Liver (tissue), 9 donors: Measurements from ENCODE around the gene CLTA. TPM values are rescaled to one million over a fixed set of nuclear protein-coding genes. Genes with fewer than 3 reads are reported as not detected.

Source experiments
- DNase-seq: peaks from one replicate; pipeline ENCODE4 v3.0.0-alpha.2; 2017; ENCODE audit warnings: low spot score
- H3K27ac ChIP-seq, 2 donors: one replicate each; pipeline ENCODE4 v1.7.0; 2013; ENCODE audit warnings: inconsistent platforms in 2 of 2, low read length in 2 of 2, control low read depth in 1 of 2, low read depth in 1 of 2, mild to moderate bottlenecking in 1 of 2
- H3K27me3 ChIP-seq, 4 donors: one replicate each; pipeline versions ENCODE4 v1.6.1 to v1.7.0; 2013; ENCODE audit warnings: low read length in 3 of 4, inconsistent platforms in 1 of 4, mild to moderate bottlenecking in 1 of 4, moderate library complexity in 1 of 4; ENCODE audit not compliant: control insufficient read depth in 4 of 4, insufficient read depth in 4 of 4
- H3K36me3 ChIP-seq, 4 donors: one replicate each; pipeline versions ENCODE4 v1.6.1 to v1.7.0; 2013; ENCODE audit warnings: low read length in 3 of 4, mild to moderate bottlenecking in 3 of 4, low read depth in 1 of 4, moderate library complexity in 1 of 4; ENCODE audit not compliant: control insufficient read depth in 4 of 4, insufficient read depth in 3 of 4
- H3K4me1 ChIP-seq, 4 donors: one replicate each; pipeline versions ENCODE4 v1.6.1 to v1.7.0; 2013; ENCODE audit warnings: low read length in 3 of 4, mild to moderate bottlenecking in 3 of 4, moderate library complexity in 1 of 4; ENCODE audit not compliant: control insufficient read depth in 4 of 4, insufficient read depth in 4 of 4
- H3K4me3 ChIP-seq, 3 donors: one replicate each; pipeline versions ENCODE4 v1.6.1 to v1.7.0; 2013; ENCODE audit warnings: low read length in 3 of 3, control low read depth in 1 of 3, low read depth in 1 of 3, mild to moderate bottlenecking in 1 of 3
- H3K9ac ChIP-seq, 2 donors: one replicate each; pipeline ENCODE4 v1.7.0; 2013; ENCODE audit warnings: low read length in 2 of 2, mild to moderate bottlenecking in 2 of 2, moderate library complexity in 2 of 2, control low read depth in 1 of 2, low read depth in 1 of 2
- H3K9me3 ChIP-seq, 4 donors: one replicate each; pipeline versions ENCODE4 v1.6.1 to v1.7.0; 2013; ENCODE audit warnings: low read length in 3 of 4; ENCODE audit not compliant: control insufficient read depth in 4 of 4
- CTCF ChIP-seq: fragments of 150-350 bp; IDR thresholded peaks from 2 replicates; pipeline ENCODE4 v1.5.1; 2017; ENCODE audit warnings: improper control_type of control experiment, low read depth, low read length; ENCODE audit not compliant: missing input control
- EGR1 ChIP-seq, 2 donors: IDR thresholded peaks; 2 replicates each; pipeline ENCODE4 v1.6.1; 2016 to 2018; ENCODE audit warnings: antibody characterized with exemption in 2 of 2, low read depth in 2 of 2
- FOXA1 ChIP-seq: IDR thresholded peaks from 2 replicates; pipeline ENCODE4 v1.6.1; 2016; ENCODE audit warnings: antibody characterized with exemption
- FOXA2 ChIP-seq: IDR thresholded peaks from 2 replicates; pipeline ENCODE4 v1.6.1; 2016; ENCODE audit warnings: antibody characterized with exemption
- GABPA ChIP-seq, 2 donors: IDR thresholded peaks in 1 of 2; conservative IDR thresholded peaks in 1 of 2; 2 replicates each; pipeline ENCODE4 v1.6.1; 2016; ENCODE audit warnings: antibody characterized with exemption in 2 of 2, mild to moderate bottlenecking in 1 of 2, moderate library complexity in 1 of 2
- HNF4A ChIP-seq, 2 donors: conservative IDR thresholded peaks; 2 replicates each; pipeline ENCODE4 v1.6.1; 2016; ENCODE audit warnings: antibody characterized with exemption in 2 of 2, mild to moderate bottlenecking in 2 of 2
- HNF4G ChIP-seq: IDR thresholded peaks from 2 replicates; pipeline ENCODE4 v1.6.1; 2016; ENCODE audit warnings: antibody characterized with exemption
- JUND ChIP-seq, 2 donors: IDR thresholded peaks; 2 replicates each; pipeline ENCODE4 v1.6.1; 2016; ENCODE audit warnings: antibody characterized with exemption in 2 of 2
- MAX ChIP-seq: IDR thresholded peaks from 2 replicates; pipeline ENCODE4 v1.6.1; 2016; ENCODE audit warnings: antibody characterized with exemption
- REST ChIP-seq: IDR thresholded peaks from 2 replicates; pipeline ENCODE4 v1.6.1; 2016; ENCODE audit warnings: antibody characterized with exemption, mild to moderate bottlenecking
- RXRA ChIP-seq, 2 donors: IDR thresholded peaks; 2 replicates each; pipeline ENCODE4 v1.6.1; 2017 to 2018; ENCODE audit warnings: antibody characterized with exemption in 2 of 2, mild to moderate bottlenecking in 1 of 2
- SP1 ChIP-seq: IDR thresholded peaks from 2 replicates; pipeline ENCODE4 v1.6.1; 2018; ENCODE audit warnings: antibody characterized with exemption, mild to moderate bottlenecking
- YY1 ChIP-seq: IDR thresholded peaks from 2 replicates; pipeline ENCODE4 v1.6.1; 2016; ENCODE audit warnings: antibody characterized with exemption, mild to moderate bottlenecking
- ZBTB33 ChIP-seq: IDR thresholded peaks from 2 replicates; pipeline ENCODE4 v1.6.1; 2016; ENCODE audit warnings: antibody characterized with exemption
- WGBS: extraction: QIAGEN DNeasy Blood & Tissue Kit; methylation state at CpG from one replicate; pipeline ENCODE4 v1.1.7; 2013; 5-methylcytosine and 5-hydroxymethylcytosine counted together
- polyA plus RNA-seq, 2 donors: library from polyadenylated mRNA; stranded (reverse) in 1 of 2; unstranded in 1 of 2; fragments of 200-250 nt in 1 of 2; fragments of >200 nt in 1 of 2; fragmentation: Nextera tagmentation in 1 of 2; extraction: Ambion mirVana in 1 of 2; gene quantifications; one replicate each; pipeline versions ENCODE4 v1.2.1 to v1.2.3, GENCODE V29; 2013 to 2015
- total RNA-seq, 2 donors: library from RNA; depleted of rRNA; stranded (reverse); fragments of >200 nt; gene quantifications; one replicate each; pipeline ENCODE4 v1.2.3, GENCODE V29; 2014
- donor health status: healthy.
- donor health status: healthy.
- donor health status: healthy.
- donor health status: healthy.
- donor health status: healthy.

The CLTA gene
- total and polyA plus RNA-seq, 4 donors, result 48.4 to 102 (median 74.6) TPM

GRCh38 chr9:36213387-36213786 is 22.7 kb downstream of the CLTA start:
- TF ChIP-seq GABPA (IDR thresholded peaks at IDR 0.05 in 1 of 2, conservative IDR thresholded peaks at IDR 0.05 in 1 of 2) (no peak), FOXA2 (no peak), HNF4G (no peak), SP1 (no peak), MAX (no peak), FOXA1 (no peak), CTCF (no peak), YY1 (no peak), REST (no peak), ZBTB33 (no peak), JUND (IDR thresholded peaks at IDR 0.05) (no peak), EGR1 (IDR thresholded peaks at IDR 0.05; ENCODE audit: low read depth in 2 of 2) (no peak), HNF4A (conservative IDR thresholded peaks at IDR 0.05) (no peak), RXRA (IDR thresholded peaks at IDR 0.05) (no peak)
- Histone ChIP-seq H3K27me3 (no peaks in the 10 kb centered on the region), H3K36me3 (peaks cover 5 to 69% (median 51%) of the 10 kb centered on the region in 4 donors), H3K9ac (no peak overlapping the region), H3K27ac (no peak overlapping the region), H3K9me3 (no peaks in the 10 kb centered on the region), H3K4me3 (no peak overlapping the region), H3K4me1 (peaks cover 0 to 5% (median 0%) of the 10 kb centered on the region in 4 donors)
- WGBS, result 93% methylated on average over 4 of the region's 4 CpGs
- DNase-seq, result no peak

GRCh38 chr9:36213989-36214388 is 23.3 kb downstream of the CLTA start:
- Histone ChIP-seq H3K9ac (no peak overlapping the region), H3K9me3 (no peaks in the 10 kb centered on the region), H3K27me3 (no peaks in the 10 kb centered on the region), H3K36me3 (peaks cover 6 to 70% (median 55%) of the 10 kb centered on the region in 4 donors), H3K4me3 (no peak overlapping the region), H3K27ac (no peak overlapping the region), H3K4me1 (peaks cover 0 to 5% (median 0%) of the 10 kb centered on the region in 4 donors)
- no peak for DNase-seq
- no peak for TF ChIP-seq FOXA1
- TF ChIP-seq YY1, result no peak
- TF ChIP-seq GABPA (IDR thresholded peaks at IDR 0.05 in 1 of 2, conservative IDR thresholded peaks at IDR 0.05 in 1 of 2), result no peak
- 84% methylated on average over 4 of the region's 4 CpGs for WGBS
